ENCODE measurements around the gene NFX1.
"Not testable (repeated sequence)": the region's sequence is repeated elsewhere in the genome, so short reads cannot be mapped to it uniquely, and the experiment has no call there.

The NFX1 gene

DNA sequence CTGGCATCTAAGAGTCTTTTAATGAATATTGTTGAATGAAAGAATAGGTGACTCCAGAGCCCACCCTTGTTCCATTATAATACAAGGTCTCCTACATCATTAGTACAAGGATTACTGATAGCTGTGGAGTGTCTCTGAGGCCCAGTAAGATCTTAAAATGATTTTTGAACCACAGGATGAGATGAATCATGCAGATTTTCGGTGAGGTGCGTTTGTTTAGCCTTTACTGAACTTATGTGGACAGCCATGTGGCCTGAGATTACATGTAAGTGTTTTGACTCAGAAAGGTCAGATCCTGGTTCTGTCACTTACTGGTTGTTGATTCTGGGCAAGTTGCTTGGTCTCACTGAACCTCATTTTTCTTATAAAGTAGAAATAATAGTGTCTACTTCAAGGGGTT, 21.6 kb downstream of the NFX1 start:
- DNase-seq = no peak

DNA sequence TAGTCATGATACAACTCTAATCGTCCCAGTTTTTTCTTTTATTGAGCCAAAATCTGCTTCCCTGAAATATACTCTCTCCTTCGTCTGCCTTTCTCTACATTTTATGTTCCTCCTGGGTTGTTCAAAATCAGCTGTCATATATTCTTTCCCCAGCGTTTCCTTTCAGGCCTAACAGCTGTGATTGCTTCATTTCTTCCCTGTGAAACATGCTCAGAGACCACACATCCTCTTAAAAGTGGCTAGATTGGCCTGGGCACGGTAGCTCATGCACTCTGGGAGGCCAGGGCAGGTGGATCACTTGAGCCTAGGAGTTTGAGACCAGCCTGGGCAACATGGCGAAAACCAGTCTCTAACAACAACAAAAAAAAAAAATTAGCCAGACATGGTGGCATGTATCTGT, 25.1 kb downstream of the NFX1 start:
- DNase-seq = no peak

DNA sequence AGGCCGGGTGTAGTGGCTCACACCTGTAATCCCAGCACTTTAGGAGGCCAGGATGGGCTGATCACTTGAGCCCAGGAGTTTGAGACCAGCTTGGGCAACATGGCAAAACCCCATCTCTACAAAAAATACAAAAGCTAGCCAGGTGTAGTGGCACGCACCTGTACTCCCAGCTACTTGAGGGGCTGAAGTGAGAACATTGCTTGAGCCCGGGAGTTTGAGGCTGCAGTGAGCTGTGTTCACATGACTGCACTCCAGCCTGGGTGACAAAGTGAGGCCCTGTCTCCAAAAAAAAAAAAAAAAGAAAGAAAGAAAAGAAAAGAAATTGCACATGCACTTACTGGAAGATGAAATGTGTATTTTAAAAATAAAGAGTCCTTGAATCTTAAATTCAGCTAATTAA, 26.8 kb downstream of the NFX1 start:
- DNase-seq = not testable (repeated sequence)

DNA sequence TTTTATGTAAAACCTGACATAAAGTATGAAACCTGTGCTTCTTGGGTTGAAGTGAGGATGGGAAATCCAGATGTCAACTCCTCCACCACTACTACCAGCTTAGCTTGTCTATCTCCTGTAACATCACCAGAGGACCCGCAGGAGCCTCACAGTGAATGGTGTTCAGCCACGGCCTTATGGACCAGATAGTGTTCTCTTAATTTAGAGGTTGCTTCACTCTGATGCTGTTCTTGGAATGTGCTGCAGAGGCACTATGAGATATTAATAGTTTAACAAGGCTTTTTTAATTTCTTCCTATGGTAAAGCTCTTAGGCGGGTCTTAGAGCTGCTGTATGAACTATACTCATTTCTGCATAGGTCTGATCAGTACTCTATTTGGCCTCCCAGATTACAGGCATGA, 27.9 kb downstream of the NFX1 start:
- no peak for DNase-seq

DNA sequence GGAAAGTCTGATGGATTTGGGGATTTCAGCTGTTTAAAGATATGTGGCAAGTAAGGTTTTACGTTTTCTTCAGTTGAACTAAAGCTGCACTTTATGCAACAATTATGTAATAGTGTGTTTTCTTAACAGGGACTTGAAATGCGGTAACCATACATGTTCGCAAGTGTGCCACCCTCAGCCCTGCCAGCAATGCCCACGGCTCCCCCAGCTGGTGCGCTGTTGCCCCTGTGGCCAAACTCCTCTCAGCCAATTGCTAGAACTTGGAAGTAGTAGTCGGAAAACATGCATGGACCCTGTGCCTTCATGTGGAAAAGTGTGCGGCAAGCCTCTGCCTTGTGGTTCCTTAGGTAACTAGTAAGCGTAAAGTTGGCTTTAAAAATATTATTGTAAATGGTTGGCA, 28.5 kb downstream of the NFX1 start:
- DNase-seq = no peak

DNA sequence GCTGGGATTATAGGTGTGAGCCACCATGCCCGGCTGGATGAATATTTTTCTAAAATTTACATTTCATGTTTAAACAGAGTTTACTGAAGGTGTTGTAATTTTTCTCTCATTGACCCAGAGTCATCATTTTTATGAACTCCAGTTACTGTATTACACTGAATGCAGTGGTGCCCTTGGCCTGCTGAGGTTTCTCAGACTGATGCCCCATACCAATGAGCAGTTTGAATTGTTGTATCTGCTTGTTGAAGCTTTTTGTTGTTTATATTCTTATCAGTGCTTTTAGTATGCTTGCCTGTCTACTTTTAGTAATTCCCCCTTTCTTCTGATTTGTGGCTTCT, 29.9 kb downstream of the NFX1 start:
- DNase-seq = no peak

DNA sequence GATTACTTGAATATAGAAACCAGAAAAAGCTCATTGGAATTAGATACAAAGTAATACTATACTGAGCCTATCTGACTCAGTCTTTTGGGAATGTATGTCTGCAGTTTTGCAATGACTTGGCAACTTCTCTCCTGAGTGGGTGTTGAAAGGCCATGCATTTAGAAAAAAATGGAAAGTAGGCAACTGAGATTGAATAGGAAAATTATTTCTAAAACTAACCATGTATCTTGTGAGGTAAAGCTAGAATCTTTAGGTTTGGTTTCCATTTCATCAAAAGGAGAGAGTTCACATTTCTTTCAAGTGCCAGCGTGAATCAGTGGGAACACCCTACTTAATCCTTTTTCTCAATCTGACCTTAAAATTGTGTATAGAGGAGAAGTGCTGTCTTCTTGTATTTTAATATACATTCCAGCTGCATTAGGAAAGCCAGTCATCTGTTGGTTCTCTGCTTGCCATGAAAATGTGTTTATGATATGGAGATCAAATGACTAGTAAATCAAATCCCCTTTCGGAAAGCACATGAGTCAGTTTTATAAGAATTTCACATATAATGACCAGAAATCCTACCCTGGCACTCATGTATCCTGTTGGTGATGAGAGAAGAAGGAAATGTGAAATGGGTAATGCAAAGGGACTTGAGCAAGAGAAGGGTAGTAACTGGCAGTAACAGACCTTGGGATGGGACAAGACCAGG, 30.4 kb downstream of the NFX1 start:
- DNase-seq = no peak

DNA sequence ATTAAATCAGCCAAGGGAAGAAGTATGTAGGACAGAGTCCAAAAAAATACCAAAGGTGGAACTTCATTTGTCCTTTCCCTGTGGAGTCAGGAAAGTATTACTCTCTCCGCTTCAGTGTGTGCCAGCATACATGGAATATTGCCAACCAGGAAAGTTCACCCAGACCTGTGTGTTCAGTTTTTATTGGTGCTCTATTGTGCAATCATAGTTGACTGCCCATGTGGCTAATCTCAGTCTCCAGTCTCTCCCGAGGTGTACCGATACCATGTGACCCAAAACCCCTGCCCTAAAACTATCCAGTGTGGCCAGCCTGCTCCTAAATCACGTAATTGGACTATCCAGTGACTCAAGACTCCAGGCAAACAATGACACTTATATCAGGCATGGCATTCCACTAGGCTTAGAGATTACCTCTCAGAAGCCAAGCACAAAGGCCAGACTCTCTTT, 38.8 kb downstream of the NFX1 start:
- peak; percentile 75 for DNase-seq

DNA sequence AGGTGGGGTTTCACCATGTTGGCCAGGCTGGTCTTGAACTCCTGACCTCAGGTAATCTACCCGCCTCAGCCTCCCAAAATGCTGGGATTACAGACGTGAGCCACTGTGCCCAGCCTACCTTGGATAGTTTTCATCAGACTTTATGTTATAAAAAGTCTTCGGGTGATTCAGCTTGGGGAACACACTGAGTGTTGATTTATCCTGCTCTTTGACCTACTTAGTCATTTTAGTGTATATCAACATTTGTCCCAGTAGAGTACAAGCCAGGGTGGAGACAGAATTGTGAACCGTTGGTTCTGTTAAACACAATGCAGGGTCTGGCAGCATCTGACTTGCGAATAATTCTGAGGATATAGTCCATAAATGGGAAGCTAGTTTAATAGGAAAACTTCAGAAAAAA, 39.7 kb downstream of the NFX1 start:
- DNase-seq = no peak

DNA sequence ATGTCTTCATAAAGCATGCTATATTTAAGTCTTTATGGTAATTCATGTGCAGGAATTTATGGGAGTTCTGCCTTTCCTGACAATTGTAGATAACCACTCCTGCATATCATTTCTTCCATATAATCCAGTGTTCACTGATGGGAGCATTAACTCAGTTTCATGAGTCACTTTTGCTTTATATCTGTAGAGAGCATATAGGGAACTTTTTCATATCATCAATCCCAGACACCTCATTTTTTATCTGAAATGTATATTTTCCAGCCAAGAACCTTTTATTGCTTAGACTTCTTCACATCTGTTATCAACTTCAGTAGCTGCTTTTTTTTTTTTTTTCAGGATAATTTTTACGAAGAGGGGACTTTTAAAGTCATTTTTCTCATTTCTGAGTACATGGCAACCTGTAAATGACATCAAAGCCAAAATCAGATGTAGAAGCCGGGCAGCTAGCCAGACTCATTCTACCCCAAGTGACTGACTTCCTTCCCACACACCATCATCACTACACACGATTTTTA, 41.1 kb downstream of the NFX1 start:
- no peak for DNase-seq

DNA sequence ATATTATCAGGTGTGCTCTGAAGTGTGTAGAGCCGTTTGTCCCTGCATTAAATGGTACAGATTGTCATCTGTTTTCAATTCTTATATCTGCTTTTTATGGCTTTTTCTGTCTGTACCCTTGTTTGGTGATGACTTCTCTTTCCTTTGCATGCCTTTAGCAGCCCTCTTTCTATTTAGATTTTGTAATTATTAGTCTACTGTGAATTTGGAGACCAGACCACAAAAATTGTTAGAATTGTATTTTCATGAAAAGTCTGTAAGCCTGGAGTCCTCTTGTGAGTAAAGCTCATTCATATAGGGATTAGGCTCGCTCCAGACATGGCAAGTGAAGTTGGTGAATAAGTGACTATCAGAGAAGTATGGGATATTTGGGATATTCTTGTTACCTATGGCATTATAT, 41.7 kb downstream of the NFX1 start:
- no peak for DNase-seq

DNA sequence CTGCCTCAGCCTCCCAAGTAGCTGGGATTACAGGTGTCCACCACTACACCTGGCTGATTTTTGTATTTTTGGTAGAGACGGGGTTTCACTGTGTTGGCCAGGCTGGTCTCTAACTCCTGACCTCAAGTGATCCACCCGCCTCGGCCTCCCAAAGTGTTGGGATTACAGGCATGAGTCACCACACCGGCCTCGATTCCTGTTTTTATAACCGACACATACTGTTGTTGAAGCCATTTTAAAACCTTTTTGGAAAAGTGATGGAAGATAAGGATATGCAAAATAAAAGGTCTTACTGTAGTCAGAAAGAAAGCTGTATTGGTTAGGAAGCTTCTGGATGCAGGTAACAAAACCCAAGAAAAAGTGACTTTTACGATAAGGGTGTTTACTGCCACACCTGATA, 42.6 kb downstream of the NFX1 start:
- not testable (repeated sequence) for DNase-seq

DNA sequence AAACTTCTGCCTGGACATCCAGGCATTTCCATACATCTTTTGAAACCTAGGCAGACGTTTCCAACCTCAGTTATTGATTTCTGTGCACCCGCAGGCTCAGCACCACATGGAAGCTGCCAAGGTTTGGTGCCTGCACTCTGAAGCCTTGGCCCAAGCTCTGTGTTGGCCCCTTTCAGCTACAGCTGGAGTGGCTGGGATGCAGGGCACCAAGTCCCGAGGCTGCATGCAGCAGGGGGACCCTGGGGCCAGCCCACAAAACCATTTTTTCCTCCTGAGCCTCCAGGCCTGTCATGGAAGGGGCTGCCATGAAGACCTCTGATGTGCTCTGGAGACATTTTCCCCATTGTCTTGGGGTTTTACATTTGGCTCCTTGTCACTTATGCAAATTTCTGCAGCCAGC, 49.9 kb downstream of the NFX1 start:
- no peak for DNase-seq

DNA sequence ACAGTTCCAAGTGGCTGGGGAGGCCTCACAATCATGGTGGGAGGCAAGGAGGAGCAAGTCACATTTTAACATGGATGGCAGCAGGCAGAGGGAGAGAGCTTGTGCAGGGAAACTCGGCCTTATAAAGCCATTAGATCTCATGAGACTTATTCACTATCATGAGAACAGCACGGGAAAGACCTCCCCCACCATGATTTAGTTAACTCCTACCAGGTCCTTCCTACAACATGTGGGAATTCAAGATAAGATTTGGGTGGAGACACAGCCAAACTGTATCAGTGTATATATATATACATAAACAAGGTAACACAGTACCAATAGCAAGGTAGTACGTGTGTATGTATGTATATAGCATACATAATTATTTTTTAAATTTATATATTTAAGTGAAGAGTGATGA, 50.9 kb downstream of the NFX1 start:
- no peak for DNase-seq

DNA sequence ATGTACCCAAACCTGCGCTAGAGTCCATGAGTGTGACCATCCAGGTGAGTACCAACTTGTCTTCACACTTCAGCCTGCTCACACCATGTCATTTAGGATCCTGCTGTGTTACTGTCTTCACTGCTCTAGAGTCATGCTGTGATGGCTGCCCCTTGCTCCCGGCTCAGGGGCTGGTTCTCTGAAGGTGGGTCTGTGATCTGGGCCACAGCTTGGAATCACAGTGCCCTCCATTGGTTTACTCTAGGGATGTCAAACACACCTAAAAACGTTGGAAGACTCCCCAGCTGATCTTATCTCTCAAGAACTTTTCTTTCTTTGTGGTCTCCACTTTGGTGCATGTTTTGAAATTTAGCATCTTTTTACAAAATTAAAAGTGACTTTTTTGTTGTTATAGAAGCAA, 53.8 kb downstream of the NFX1 start:
- DNase-seq = no peak

DNA sequence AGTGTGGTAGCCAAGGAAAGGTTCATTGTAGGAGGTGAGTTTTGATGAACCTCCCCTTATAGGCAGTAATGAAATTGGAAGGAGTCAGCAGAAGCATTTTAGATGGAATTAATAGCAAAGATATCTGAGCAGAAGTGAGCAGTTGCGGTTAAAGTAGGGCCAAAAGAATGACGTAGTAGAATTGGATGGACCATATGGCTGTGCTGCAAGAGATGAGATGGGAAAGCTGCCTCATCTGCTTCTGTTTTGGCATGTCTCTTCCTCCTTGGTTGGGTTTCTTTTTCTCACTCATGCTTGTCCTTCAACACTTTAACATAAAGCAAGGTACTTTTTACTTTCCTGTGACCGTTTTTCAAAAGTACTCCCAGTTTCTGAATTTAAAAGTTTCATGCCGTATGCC, 56.2 kb downstream of the NFX1 start:
- DNase-seq = no peak

DNA sequence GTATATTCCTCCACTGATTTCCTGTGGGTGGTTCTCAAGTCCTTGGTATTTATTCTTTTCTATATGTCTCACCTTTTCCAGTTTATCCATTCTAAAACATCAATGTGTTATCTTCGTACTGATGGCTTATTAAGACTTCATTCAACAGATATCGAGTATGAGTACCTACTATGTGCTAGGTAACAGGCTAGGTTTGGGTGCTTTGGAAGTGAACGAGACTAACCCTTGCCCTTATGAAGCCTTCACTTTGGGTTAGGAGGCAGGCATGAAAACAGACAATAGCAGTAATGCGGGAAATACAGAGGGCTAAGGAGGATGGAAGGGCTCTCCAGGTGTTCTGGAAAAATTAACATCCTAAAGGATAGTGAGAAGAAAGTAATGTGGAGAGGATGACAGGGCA, 58.7 kb downstream of the NFX1 start:
- no peak for DNase-seq

DNA sequence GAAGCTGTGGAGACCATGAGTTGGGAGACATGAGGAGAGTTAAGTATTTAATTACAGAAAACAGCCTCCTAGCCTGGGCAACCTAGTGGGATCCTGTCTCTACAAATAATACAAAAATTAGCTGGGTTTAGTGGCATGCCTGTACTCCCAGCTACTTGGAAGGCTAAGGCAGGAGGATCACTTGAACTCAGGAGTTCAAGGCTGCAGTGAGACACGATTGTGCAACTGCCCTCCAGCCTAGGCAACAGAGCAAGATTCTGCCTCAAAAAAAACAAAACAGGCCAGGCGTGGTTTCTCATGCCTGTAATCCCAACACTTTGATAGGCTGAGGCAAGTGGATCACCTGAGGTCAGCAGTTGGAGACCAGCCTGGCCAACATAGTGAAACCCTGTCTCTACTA, 59.4 kb downstream of the NFX1 start:
- no peak for DNase-seq

DNA sequence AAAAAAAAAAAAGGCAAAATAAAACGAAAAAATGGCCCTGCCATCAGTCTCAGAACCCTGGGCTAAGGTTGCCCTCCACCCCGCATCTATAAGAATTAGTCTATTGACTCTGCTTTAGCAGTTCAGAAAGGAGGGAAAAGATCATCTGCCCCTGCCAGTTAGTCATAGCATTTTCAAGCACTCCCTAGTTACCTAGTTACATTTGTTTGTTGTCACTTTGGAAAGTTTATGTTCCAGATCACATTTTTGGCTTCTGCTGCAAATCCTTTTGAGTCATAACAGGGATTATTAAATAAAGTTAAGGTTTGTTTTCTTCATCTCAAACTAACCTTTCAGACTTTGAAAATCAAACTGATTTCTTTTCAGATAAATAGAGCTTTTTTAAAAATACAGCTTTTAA, 60.0 kb downstream of the NFX1 start:
- no peak for DNase-seq

DNA sequence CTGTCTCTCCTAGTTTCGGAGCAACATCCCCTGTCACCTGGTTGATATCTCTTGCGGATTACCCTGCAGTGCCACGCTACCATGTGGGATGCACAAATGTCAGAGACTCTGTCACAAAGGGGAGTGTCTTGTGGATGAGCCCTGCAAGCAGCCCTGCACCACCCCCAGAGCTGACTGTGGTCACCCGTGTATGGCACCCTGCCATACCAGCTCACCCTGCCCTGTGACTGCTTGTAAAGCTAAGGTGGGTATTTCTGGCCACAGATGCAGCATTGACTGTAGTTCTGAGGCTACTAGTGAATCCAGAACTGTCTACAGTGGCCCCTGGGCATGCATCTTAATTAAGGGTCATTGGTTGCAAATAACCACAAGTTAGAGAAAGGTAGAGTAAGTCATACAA, 61.2 kb downstream of the NFX1 start:
- DNase-seq = no peak

DNA sequence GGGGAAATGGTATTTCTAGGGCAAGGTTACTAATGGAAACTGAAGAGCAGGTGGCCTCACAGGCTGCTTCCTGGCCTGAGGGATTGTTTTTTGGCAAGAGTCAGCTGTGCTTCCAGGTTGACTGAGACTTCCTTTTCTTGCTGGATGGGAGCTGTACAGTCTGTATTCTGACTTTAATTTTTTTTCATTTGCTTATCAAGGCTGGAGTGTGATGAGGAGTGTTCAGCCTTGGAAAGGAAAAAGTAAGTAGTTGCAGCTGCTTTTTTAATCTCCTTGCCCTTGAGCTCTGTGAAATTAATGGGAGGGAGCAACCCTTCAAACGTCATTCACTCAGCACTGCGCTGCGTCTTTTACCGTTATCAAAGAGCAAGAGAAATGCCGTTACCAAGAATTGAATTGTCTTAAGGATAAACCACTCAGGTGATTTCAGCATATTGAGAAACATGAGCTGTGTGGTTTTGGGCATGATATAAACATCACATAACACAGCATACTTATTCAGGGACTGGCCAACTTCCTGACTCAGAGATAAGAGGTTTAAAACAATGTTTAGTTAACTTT, 64.4 kb downstream of the NFX1 start:
- DNase-seq = no peak

DNA sequence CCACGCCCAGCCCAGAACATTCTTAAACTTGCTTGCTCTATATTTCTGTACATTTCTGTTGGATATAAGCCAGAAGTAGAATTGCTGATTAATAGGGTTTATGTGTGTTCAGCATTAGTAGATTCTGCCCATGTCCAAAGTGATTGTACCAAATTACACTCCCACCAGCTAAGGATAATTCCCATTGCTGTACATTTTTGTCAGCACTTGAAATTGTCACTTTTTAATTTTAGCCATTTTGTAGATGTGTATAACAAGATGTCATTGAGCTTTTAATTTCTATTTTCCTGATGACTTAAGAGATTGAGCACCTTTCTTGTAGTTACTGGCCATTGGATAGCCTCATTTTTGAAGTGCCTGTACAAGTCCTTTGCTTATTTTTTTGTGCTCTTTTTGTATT, 65.6 kb downstream of the NFX1 start:
- no peak for DNase-seq

DNA sequence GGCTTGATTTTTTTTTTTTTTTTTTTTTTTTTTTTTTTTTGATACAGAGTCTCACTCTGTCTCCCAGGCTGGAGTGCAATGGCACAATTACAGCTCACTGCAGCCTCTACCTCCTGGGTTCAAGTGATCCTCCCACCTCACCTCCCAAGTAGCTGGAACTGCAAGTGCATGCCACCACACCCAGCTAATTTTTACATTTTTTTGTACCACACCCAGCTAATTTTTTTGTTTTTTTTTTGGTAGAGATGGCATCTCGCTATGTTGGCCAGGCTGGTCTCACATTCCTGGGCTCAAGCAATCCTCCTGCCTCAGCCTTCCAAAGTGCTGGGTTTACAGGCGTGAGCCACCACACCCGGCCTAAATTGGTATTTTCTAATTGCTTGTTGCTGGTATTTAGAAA, 68.3 kb downstream of the NFX1 start:
- not testable (repeated sequence) for DNase-seq

DNA sequence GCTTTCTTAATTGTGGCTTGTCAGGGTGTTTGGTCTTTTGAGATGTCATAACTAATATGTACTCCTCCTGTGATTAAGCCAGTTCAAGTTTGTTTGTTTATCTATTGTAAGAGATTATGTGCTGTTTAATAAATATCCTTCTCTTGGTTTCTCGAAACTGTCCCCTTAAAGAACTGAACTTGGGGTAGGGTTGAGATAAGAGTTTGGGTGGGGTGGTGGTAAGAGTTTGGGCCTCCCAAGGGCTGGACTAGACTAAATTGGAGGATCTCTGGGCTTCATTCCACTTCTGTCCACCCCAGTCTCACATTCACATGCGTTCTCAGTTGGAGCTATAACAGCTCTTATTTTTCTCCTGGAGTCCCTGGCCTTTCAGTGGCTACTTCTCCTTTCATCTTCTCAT, 73.8 kb downstream of the NFX1 start:
- DNase-seq = no peak

DNA sequence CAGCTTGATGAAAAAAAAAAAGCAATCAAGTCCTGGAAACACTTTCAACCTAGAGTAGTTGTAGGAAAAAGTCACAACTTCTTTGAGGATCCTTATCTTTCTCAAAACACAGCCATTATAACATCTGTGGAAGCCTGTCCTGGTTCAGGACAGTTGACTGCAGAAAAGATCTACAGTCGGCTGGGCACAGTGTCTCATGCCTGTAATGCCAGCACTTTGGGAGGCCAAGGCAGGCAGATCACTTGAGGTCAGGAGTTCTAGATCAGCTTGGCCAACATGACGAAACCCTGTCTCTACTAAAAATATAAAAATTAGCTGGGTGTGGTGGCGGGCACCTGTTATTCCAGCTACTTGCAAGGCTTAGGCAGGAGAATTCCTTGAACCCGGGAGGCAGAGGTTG, 74.5 kb downstream of the NFX1 start:
- not testable (repeated sequence) for DNase-seq

Measured in T1000 (cell line).